Stimulated activated CD8-positive, alpha-beta memory T cell treated with anti-CD3 and anti-CD28 coated beads, Interleukin-4, amount 100 ng/mL, for 48 hours (primary cell): Measurements from ENCODE around the gene ZNF429.
"Not testable (repeated sequence)": the region's sequence is repeated elsewhere in the genome, so short reads cannot be mapped to it uniquely, and the experiment has no call there.

Source experiments
- DNase-seq: peaks from one replicate; pipeline ENCODE4 v3.0.0-alpha.2; 2020

The ZNF429 gene

GRCh38 chr19:21505459-21506451 is at the start of gene ZNF429:
Gene ZNF429, plus strand, starts transcription at chr19:21505602. Its CDS starts 170 bp downstream, at chr19:21505772.
- peak; percentile 91 for DNase-seq

DNA sequence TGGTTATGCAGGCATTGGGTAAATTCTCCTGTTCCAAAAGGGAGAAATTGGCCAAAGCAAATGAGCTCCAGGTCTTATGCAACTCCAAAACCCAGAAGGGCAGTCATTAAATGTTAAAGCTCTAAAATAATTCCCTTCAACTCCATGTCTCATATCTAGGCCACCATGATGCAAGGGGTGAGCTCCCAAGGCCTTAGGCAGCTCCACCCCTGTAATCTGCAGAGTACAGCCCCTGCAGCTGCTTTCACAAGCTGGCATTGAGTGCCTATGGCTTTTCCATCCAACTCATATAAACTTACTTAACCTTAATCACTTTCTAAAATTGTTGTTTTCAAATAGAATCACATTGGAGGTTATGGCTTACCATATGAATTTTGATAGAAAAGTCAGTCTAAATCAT is 44.7 kb upstream of the ZNF429 start:
- no peak for DNase-seq

DNA sequence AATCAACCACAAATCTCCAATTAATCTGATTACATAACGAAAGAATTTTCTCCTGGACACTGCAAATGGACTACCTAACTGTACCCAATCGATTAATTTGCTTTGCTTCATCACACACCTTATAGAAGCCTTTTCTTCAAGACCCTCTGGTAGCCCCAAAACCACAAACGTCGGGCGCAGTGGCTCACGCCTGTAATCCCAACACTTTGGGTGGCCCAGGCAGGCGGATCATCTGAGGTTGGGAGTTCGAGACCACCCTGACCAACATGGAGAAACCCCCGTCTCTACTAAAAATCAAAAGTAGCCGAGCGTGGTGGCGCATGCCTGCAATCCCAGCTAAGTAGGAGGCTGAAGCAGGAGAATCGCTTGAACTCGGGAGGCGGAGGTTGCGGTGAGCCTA is 42.9 kb upstream of the ZNF429 start:
- DNase-seq, result no peak

DNA sequence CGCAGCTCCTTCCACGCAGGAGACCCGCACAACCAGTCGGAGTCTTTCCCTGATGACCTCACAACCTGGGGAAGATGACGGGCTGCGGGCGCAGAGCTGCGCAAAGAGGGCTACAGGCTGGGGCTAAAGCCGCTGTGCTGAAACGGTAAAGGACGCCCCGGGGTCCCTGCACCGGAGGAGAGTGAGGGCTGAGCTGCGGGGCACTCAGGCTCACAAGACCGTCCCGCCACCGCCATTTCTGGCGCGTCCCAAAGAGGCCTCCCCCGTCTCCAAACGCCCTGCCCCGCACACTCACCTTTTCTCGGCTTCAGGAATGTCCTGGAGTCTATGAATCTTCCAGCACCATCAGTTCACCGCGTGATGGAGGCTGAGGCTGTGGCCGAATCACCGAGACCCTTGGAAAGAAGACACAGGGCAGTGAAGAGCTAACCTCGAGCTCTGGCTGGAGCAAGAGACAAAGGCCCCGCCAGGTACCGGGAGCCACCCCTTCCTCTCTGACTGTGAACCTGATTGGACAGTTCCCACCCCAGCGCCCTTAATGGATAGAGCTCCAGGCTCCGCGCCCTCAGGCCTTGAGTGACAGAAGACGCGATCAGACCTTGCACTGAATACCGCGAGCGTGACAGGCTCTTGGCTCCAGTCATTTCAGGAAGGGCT is 41.8 kb upstream of the ZNF429 start:
- peak; percentile 67 for DNase-seq

DNA sequence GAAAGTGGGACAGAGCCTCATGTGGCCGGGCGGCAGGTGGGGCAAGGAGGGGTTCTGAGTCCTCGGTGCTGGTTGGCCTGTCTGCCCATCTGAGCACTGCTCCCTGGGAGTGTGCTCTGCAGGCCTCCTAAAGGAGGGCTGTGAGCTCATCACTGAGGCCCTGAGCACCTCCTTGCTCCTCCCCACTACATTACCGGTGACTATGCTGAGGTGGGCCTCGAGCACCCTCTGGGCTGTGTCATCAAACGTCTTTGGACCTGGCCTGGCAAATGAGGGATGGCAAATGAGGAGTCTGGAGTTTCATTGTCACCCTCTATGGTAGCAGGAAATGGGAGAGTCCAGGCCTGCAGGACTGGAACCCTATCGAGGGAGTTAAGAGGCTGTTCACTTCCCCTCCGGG is 38.8 kb upstream of the ZNF429 start:
- no peak for DNase-seq

- DNase-seq, result no peak
Measured at GRCh38 chr19:21468791-21469190, 36.6 kb upstream of the ZNF429 start.

GRCh38 chr19:21472507-21472906 is 32.9 kb upstream of the ZNF429 start:
- no peak for DNase-seq

DNA sequence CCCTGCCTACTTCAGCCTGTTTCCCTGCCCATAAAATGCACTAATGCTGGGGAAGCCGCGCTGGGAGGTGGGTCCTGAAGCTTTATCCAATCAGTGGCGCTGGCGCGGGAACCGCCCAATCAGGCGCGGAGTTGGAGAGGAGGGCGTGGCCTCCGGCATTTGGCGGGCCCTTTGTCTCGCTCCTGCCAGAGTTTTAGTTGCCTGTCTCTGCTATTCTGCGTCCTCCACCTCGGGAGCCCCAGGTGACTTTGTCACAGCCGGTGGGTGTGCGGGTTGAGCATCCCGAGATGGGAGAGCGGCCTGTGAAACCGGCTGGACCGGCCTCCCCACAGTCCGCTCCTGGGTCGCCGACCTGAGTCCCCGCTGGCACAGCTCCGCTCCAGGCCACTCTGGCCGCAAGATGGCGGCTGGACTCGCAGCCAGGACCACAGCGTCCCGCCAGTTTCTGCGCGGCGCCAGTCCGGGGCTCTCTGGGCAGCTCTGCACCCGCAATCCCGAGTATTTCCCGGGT is 30.7 kb upstream of the ZNF429 start:
- peak; percentile 89 for DNase-seq

- not testable (repeated sequence) for DNase-seq
Measured at GRCh38 chr19:21482361-21482760, 23.0 kb upstream of the ZNF429 start.

DNA sequence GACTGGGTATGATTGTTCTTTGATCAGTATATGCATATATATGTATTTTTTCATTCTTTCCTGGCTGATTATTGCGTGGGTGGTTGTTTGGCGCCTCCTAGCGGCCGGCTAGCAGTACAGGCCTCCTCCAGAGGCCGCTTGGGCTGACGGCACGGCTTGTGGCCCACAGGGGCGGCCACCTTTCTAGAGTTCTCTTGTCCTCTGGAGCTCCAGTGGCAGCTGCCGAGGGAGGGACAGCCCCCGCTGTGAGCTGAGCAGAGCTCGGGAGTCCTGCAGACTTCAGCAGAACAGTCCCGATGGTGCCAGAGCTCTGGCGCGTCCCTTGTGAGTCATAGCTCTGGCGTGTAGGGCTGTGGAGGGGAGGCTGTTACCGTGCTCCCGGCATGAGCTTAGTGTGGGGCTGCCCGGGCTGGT is 22.5 kb upstream of the ZNF429 start:
- DNase-seq, result peak; percentile 79

DNA sequence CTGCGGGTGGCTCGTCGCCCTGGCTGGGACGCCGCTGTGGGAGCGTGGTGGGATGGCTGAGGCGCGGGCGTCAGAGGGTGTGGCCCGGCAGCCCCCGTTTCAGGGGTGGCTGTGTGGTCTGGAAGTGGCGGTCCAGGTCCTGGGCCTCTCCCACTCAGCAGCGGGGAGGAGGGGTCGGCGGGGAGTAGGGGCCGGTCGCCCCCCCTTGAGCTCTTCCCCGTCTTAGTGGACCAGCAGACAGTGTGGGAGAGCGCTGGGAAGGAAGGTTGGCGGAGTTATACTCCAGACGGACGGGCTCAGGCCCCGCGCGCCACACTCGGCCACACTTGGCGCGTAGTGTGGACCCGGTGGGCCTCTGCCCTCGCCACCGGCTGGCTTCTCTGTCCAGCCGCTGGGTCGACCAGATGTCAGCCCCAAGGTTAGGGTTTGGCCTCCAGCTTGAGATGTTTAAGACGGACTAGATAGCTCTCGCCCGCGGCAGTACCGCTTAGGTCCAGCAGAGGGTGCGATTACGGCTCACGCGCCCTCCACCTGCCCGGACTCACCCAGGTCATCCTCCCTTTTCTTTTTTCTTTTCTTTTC is 21.7 kb upstream of the ZNF429 start:
- DNase-seq, result peak; percentile 87

GRCh38 chr19:21484631-21485030 is 20.8 kb upstream of the ZNF429 start:
- no peak for DNase-seq

- no peak for DNase-seq
Measured at GRCh38 chr19:21485926-21486325, 19.5 kb upstream of the ZNF429 start.

DNA sequence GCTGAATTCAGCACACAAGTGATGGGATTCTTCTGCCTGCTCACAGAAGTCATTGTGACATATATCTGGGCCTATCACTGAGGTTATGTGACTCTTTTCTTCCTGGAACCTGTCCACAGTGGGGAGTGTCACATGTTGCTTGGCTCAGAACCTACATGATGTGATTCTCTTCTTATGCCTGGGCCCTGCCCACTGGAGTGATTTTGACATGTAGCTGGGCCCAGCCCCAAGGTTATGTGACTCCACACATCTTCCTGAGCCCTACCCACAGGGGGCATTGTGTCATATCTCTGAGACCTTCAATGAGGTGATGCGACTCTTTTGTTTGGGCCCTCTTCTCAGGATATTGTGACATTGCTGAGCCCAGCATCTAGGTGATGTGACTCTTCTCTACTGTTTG is 17.4 kb upstream of the ZNF429 start:
- no peak for DNase-seq

DNA sequence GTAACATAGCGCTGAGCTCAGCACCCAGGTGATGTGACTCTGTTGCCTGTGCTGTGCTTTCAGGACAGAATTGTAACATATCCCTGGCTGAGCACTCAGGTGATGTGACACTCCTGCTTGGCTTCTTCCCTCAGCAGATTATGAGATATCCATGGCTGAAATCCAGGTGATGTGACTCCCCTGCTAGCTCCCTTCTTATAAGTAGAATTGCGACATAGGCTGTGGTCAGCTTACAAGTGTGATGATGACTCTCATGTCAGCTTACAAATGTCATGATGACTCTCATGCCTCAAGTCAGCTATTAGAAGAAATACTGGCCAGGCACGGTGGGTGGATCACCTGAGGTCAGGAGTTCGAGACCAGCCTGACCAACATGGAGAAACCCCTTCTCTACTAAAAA is 14.3 kb upstream of the ZNF429 start:
- no peak for DNase-seq

- DNase-seq, result no peak
Measured at GRCh38 chr19:21492947-21493906, 12.2 kb upstream of the ZNF429 start.

GRCh38 chr19:21496876-21497275 is 8.5 kb upstream of the ZNF429 start:
- no peak for DNase-seq

GRCh38 chr19:21498651-21499050 is 6.8 kb upstream of the ZNF429 start:
- no peak for DNase-seq

DNA sequence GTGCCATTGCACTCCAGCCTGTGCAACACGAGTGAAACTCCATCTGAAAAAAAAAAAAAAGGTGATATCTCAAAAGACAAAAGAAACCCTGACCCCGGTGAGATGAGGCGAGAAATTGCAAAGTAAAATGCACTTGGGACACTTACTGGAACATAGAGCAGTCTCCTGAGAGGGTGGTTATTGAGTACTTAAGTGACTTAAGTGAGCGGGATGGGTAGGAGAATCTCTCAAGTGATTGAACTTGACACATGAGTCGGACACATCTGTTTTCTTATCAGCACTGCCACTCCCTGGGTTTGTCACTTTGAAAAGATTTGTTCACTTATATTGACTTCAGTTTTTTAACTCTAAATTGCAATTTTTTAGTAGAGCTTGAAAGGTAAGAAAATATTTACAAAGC is 2.8 kb downstream of the ZNF429 start:
- no peak for DNase-seq

DNA sequence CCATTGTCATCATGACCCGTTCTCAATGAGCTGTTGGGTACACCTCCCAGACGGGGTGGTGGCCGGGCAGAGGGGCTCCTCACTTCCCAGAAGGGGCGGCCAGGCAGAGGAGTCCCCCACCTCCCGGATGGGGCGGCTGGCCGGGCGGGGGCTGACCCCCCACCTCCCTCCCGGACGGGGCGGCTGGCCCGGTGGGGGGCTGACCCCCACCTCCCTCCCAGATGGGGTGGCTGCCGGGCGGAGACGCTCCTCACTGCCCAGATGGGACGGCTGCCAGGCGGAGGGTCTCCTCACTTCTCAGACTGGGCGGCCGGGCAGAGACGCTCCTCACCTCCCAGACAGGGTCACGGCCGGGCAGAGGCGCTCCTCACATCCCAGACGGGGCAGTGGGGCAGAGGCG is 5.7 kb downstream of the ZNF429 start:
- not testable (repeated sequence) for DNase-seq

GRCh38 chr19:21512609-21513008 is 7.2 kb downstream of the ZNF429 start:
- DNase-seq, result not testable (repeated sequence)

- DNase-seq, result no peak
Measured at GRCh38 chr19:21513651-21514050, 8.2 kb downstream of the ZNF429 start.
